Natural killer cell (primary cell): ENCODE data around the gene ADAMTS19. TPM values are rescaled to one million over a fixed set of nuclear protein-coding genes. Genes with fewer than 3 reads are reported as not detected.

Experiments used
- ATAC-seq, 3 donors: fragments of 150-1000 bp in 2 of 3; fragments of 200-7000 bp in 1 of 3; cut with Tn5 transposase; 1 replicate in 1 of 3; 2 replicates in 2 of 3; pipeline ENCODE4 v1.10.0; 2021; ENCODE audit warnings: mild to moderate bottlenecking in 2 of 3, moderate library complexity in 2 of 3
- DNase-seq, 2 donors: peaks; one replicate each; pipeline versions ENCODE4 v3.0.0 to v3.0.0-alpha.2; 2013 to 2021; ENCODE audit warnings: mixed read lengths in 1 of 2
- H3K27ac ChIP-seq: one replicate; pipeline ENCODE4 v1.5.1; 2013; ENCODE audit warnings: mild to moderate bottlenecking, low read length
- H3K27me3 ChIP-seq: one replicate; pipeline ENCODE4 v1.6.1; 2013; ENCODE audit warnings: low read length; ENCODE audit not compliant: control insufficient read depth, insufficient read depth
- H3K36me3 ChIP-seq: one replicate; pipeline ENCODE4 v1.6.1; 2013; ENCODE audit warnings: low read length; ENCODE audit not compliant: control insufficient read depth, insufficient read depth
- H3K4me1 ChIP-seq: one replicate; pipeline ENCODE4 v1.6.1; 2013; ENCODE audit warnings: low read length; ENCODE audit not compliant: control insufficient read depth, insufficient read depth
- H3K4me3 ChIP-seq: one replicate; pipeline ENCODE4 v1.5.1; 2013; ENCODE audit warnings: low read length
- H3K9me3 ChIP-seq: one replicate; pipeline ENCODE4 v1.6.1; 2013; ENCODE audit warnings: low read length; ENCODE audit not compliant: control insufficient read depth, insufficient read depth
- H3K27ac Mint-ChIP-seq, 2 donors: one replicate each; pipeline ENCODE4 v1.8.0; 2022; ENCODE audit warnings: mild to moderate bottlenecking in 2 of 2, mixed read lengths in 2 of 2, moderate library complexity in 1 of 2
- H3K27me3 Mint-ChIP-seq, 2 donors: one replicate each; pipeline ENCODE4 v1.8.0; 2022; ENCODE audit warnings: low read depth in 2 of 2, mixed read lengths in 2 of 2
- H3K36me3 Mint-ChIP-seq: one replicate; pipeline ENCODE4 v1.8.0; 2022; ENCODE audit warnings: mixed read lengths
- H3K4me1 Mint-ChIP-seq, 2 donors: one replicate each; pipeline ENCODE4 v1.8.0; 2022; ENCODE audit warnings: mixed read lengths in 2 of 2
- H3K4me3 Mint-ChIP-seq: one replicate; pipeline ENCODE4 v1.8.0; 2022; ENCODE audit warnings: mild to moderate bottlenecking, moderate library complexity, mixed read lengths
- H3K9me3 Mint-ChIP-seq, 2 donors: one replicate each; pipeline ENCODE4 v1.8.0; 2022; ENCODE audit warnings: mixed read lengths in 2 of 2
- WGBS: methylation state at CpG from one replicate; pipeline ENCODE4 v1.1.7; 2013; ENCODE audit warnings: missing lambda C conversion rate; ENCODE audit not compliant: insufficient coverage; 5-methylcytosine and 5-hydroxymethylcytosine counted together
- intact Hi-C: fragments of 100-400 bp; cut with micrococcal nuclease; formaldehyde crosslinking; loops from one replicate; pipeline ENCODE4 v1.14.2; 2022
- total RNA-seq, 4 donors: library from RNA; stranded (reverse); fragments of 120-200 nt in 1 of 4; gene quantifications; one replicate each; pipeline versions ENCODE4 v1.2.3 to v1.2.4, GENCODE V29; 2013 to 2022
- TF ChIP-seq, protein P1 (sequence below): fragments of 200-600 bp; IDR thresholded peaks from one replicate; pipeline ENCODE4 v1.8.0; 2022; ENCODE audit warnings: antibody characterized with exemption

Gene ADAMTS19
- total RNA-seq, 3 donors from 2014 or later (not counting 1 experiment from before 2014, with no cell fraction given), result not detected

- WGBS, result 79% methylated on average over 2 of the region's 2 CpGs
- Mint-ChIP-seq H3K4me3 (no peak overlapping the region), H3K27me3 (no peaks in the 10 kb centered on the region), H3K9me3 (peaks cover 10 to 11% of the 10 kb centered on the region in 2 donors), H3K36me3 (no peaks in the 10 kb centered on the region), H3K4me1 (no peaks in the 10 kb centered on the region), H3K27ac (no peak overlapping the region)
- H3K27me3 ChIP-seq, result no peaks in the 10 kb centered on the region
- no peaks in the 10 kb centered on the region for H3K4me1 ChIP-seq
- peaks cover 2% of the 10 kb centered on the region for H3K9me3 ChIP-seq
- intact Hi-C loops, result no loop called here
- TF ChIP-seq, protein P1, sequence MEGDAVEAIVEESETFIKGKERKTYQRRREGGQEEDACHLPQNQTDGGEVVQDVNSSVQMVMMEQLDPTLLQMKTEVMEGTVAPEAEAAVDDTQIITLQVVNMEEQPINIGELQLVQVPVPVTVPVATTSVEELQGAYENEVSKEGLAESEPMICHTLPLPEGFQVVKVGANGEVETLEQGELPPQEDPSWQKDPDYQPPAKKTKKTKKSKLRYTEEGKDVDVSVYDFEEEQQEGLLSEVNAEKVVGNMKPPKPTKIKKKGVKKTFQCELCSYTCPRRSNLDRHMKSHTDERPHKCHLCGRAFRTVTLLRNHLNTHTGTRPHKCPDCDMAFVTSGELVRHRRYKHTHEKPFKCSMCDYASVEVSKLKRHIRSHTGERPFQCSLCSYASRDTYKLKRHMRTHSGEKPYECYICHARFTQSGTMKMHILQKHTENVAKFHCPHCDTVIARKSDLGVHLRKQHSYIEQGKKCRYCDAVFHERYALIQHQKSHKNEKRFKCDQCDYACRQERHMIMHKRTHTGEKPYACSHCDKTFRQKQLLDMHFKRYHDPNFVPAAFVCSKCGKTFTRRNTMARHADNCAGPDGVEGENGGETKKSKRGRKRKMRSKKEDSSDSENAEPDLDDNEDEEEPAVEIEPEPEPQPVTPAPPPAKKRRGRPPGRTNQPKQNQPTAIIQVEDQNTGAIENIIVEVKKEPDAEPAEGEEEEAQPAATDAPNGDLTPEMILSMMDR, result no peak
- DNase-seq, result no peak
- H3K4me3 ChIP-seq, result no peak overlapping the region
- H3K27ac ChIP-seq, result no peak overlapping the region
- H3K36me3 ChIP-seq, result no peaks in the 10 kb centered on the region
- no peak for ATAC-seq
Measured at GRCh38 chr5:129445379-129445778, 14.7 kb upstream of the ADAMTS19 start.

DNA sequence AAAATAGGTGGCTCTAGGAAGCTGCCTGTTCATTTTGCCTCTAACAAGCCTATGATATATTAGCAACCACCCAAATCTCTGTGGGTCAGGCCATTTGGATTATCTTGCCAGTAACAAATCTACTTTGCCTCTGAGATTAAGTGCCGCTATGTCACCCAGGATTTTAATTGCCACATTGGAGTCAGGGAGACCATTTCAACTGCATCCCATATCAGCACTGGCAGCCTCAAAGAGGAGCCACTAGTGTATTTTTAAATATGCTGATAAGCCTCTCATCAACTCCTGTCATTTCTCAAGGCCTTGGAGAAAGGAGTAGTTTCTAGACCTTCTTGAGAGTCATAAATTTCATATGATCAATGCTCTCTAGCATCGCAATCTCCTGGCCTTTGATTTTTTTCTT is 12.1 kb upstream of the ADAMTS19 start:
- Mint-ChIP-seq H3K4me1 (no peaks in the 10 kb centered on the region), H3K27ac (no peak overlapping the region), H3K9me3 (peaks cover 14 to 16% of the 10 kb centered on the region in 2 donors), H3K27me3 (no peaks in the 10 kb centered on the region), H3K4me3 (no peak overlapping the region), H3K36me3 (no peaks in the 10 kb centered on the region)
- Histone ChIP-seq H3K9me3 (peaks cover 2% of the 10 kb centered on the region), H3K36me3 (no peaks in the 10 kb centered on the region), H3K4me1 (no peaks in the 10 kb centered on the region), H3K27me3 (no peaks in the 10 kb centered on the region), H3K27ac (no peak overlapping the region), H3K4me3 (no peak overlapping the region)
- DNase-seq, result no peak
- 85% methylated on average over 1 of the region's 2 CpGs for WGBS
- TF ChIP-seq, protein P1, result no peak
- ATAC-seq, result no peak
- intact Hi-C loops, result no loop called here

- H3K9me3 Mint-ChIP-seq, result peaks cover 14 to 16% of the 10 kb centered on the region in 2 donors
- H3K27ac ChIP-seq, result no peak overlapping the region
- peaks cover 2% of the 10 kb centered on the region for H3K9me3 ChIP-seq
- H3K36me3 Mint-ChIP-seq, result no peaks in the 10 kb centered on the region
- intact Hi-C loops, result no loop called here
- ATAC-seq (no peak), DNase-seq (no peak)
- no peaks in the 10 kb centered on the region for H3K4me1 ChIP-seq
- no peaks in the 10 kb centered on the region for H3K27me3 Mint-ChIP-seq
- no peaks in the 10 kb centered on the region for H3K27me3 ChIP-seq
- no peak overlapping the region for H3K27ac Mint-ChIP-seq
- H3K36me3 ChIP-seq, result no peaks in the 10 kb centered on the region
- no peaks in the 10 kb centered on the region for H3K4me1 Mint-ChIP-seq
- H3K4me3 ChIP-seq, result no peak overlapping the region
- TF ChIP-seq, protein P1, result no peak
- 92% methylated on average over 4 of the region's 4 CpGs for WGBS
- H3K4me3 Mint-ChIP-seq, result no peak overlapping the region
Measured at GRCh38 chr5:129448654-129449053, 11.4 kb upstream of the ADAMTS19 start.

- peaks cover 6 to 11% of the 10 kb centered on the region in 2 donors for H3K27me3 Mint-ChIP-seq
- WGBS, result 100% methylated on average over 1 of the region's 2 CpGs
- H3K4me3 Mint-ChIP-seq, result no peak overlapping the region
- H3K4me1 ChIP-seq, result no peaks in the 10 kb centered on the region
- no peak overlapping the region for H3K27ac Mint-ChIP-seq
- intact Hi-C loops, result no loop called here
- H3K4me1 Mint-ChIP-seq, result no peaks in the 10 kb centered on the region
- H3K27ac ChIP-seq, result no peak overlapping the region
- H3K4me3 ChIP-seq, result no peak overlapping the region
- DNase-seq (no peak), ATAC-seq (no peak)
- no peaks in the 10 kb centered on the region for H3K36me3 ChIP-seq
- TF ChIP-seq, protein P1, result no peak
- peaks cover 14% of the 10 kb centered on the region in 2 donors for H3K9me3 Mint-ChIP-seq
- no peaks in the 10 kb centered on the region for H3K9me3 ChIP-seq
- peaks cover 4% of the 10 kb centered on the region for H3K27me3 ChIP-seq
- H3K36me3 Mint-ChIP-seq, result peaks cover 6% of the 10 kb centered on the region
Measured at GRCh38 chr5:129454461-129454860, 5.6 kb upstream of the ADAMTS19 start.
